ENCODE measurements around the gene TMEM263. TPM values are rescaled to one million over a fixed set of nuclear protein-coding genes. Genes with fewer than 3 reads are reported as not detected.

Gene TMEM263
- total and polyA plus RNA-seq, 2 of the 13 experiments (the other 11 are each of a cell fraction or from before 2014, with no cell fraction given): 25.9 to 58.6 TPM

- intact Hi-C loops (cut with micrococcal nuclease; ENCODE audit: unreplicated experiment): no loop called here
- peaks cover 15% of the 10 kb centered on the region for H3K4me1 ChIP-seq (ENCODE audit: insufficient read depth, low read length)
- WGBS (ENCODE audit: low lambda C conversion rate): 77% methylated on average over 10 of the region's 10 CpGs
- ChIA-PET POLR2A (no interaction called here), CTCF (ENCODE audit: low intra/inter-chr PET ratio, low total read pairs) (no interaction called here)
- H3K4me3 ChIP-seq (replicated peaks in 1 of 3; ENCODE audit: insufficient read depth in 1 of 3, low read depth in 2 of 3, low read length in 3 of 3): no peak overlapping the region
- H3K27me3 ChIP-seq (ENCODE audit: control insufficient read depth in 1 of 2, insufficient read depth in 2 of 2, low read length in 2 of 2): no peaks in the 10 kb centered on the region; a peak in 1 of 5 replicates
- no peak for FAIRE-seq
- no peak overlapping the region for H2AFZ ChIP-seq (ENCODE audit: low read length)
- DNase-seq (ENCODE audit: low spot score): no peak
- no peak overlapping the region for H3K9ac ChIP-seq (ENCODE audit: insufficient read depth, low read depth, low read length)
- H3K36me3 ChIP-seq (replicated peaks in 1 of 2; ENCODE audit: control insufficient read depth in 1 of 2, insufficient read depth in 2 of 2, low read length in 2 of 2): no peaks in the 10 kb centered on the region
- TF ChIP-seq REL (CRISPR knock-in tag; conservative IDR thresholded peaks at IDR 0.05) (no peak), TFE3 (CRISPR knock-in tag; IDR thresholded peaks at IDR 0.05) (no peak), THAP11 (CRISPR knock-in tag; IDR thresholded peaks at IDR 0.05) (no peak), ZSCAN25 (CRISPR knock-in tag; IDR thresholded peaks at IDR 0.05) (no peak)
- peak overlapping the region; percentile 26; the same call in 1 of the 2 replicates for H3K4me2 ChIP-seq (ENCODE audit: low read depth, low read length)
- no peaks in the 10 kb centered on the region for H3K79me2 ChIP-seq (ENCODE audit: insufficient read depth, low read length)
- no peak overlapping the region for H3K27ac ChIP-seq (ENCODE audit: extremely low read length, insufficient read depth, low read length)
- H3K9me3 ChIP-seq (ENCODE audit: low read length): no peaks in the 10 kb centered on the region
- no TSS peak for BruUV-seq (replicated peaks)
- no peaks in the 10 kb centered on the region for H4K20me1 ChIP-seq (ENCODE audit: insufficient read depth, low read length)
- no peak for ATAC-seq
- in situ Hi-C loops (cut with HindIII; ENCODE audit: extremely low pct_ligation_motif_present, low pct_unique_long_range_greater_than_20kb): no loop called here
These were observed 42.3 kb upstream of the TMEM263 start for GRCh38 chr12:106913456-106913855.

GRCh38 chr12:106914796-106915634 lies 40.7 kb upstream of the TMEM263 start:
- in situ Hi-C loops (cut with HindIII; ENCODE audit: extremely low pct_ligation_motif_present, low pct_unique_long_range_greater_than_20kb) (loop anchor here (5.0 kb wide), 1 partner anchor 528 kb away; no protein-coding TSS in a partner anchor), intact Hi-C loops (cut with micrococcal nuclease; ENCODE audit: unreplicated experiment) (loop anchor here (5.0 kb wide), 1 partner anchor 233 kb away; no protein-coding TSS in a partner anchor)
- no peak overlapping the region for H2AFZ ChIP-seq (ENCODE audit: low read length)
- no peak for FAIRE-seq
- H3K4me2 ChIP-seq (ENCODE audit: low read depth, low read length): no peak overlapping the region
- no peak overlapping the region for H3K27ac ChIP-seq (ENCODE audit: extremely low read length, insufficient read depth, low read length)
- ChIA-PET POLR2A (no interaction called here), CTCF (ENCODE audit: low intra/inter-chr PET ratio, low total read pairs) (no interaction called here)
- no peak overlapping the region for H3K9ac ChIP-seq (ENCODE audit: insufficient read depth, low read depth, low read length)
- H3K79me2 ChIP-seq (ENCODE audit: insufficient read depth, low read length): no peaks in the 10 kb centered on the region
- no peak for DNase-seq (ENCODE audit: low spot score)
- no peaks in the 10 kb centered on the region; a peak in 1 of 5 replicates for H3K27me3 ChIP-seq (ENCODE audit: control insufficient read depth in 1 of 2, insufficient read depth in 2 of 2, low read length in 2 of 2)
- no peaks in the 10 kb centered on the region for H4K20me1 ChIP-seq (ENCODE audit: insufficient read depth, low read length)
- H3K4me3 ChIP-seq (replicated peaks in 1 of 3; ENCODE audit: insufficient read depth in 1 of 3, low read depth in 2 of 3, low read length in 3 of 3): no peak overlapping the region
- peaks cover 12% of the 10 kb centered on the region for H3K4me1 ChIP-seq (ENCODE audit: insufficient read depth, low read length)
- no peak for ATAC-seq
- 38% methylated on average over 3 of the region's 3 CpGs for WGBS (ENCODE audit: low lambda C conversion rate)
- H3K9me3 ChIP-seq (ENCODE audit: low read length): no peaks in the 10 kb centered on the region
- BruUV-seq (replicated peaks): no TSS peak
- no peaks in the 10 kb centered on the region for H3K36me3 ChIP-seq (replicated peaks in 1 of 2; ENCODE audit: control insufficient read depth in 1 of 2, insufficient read depth in 2 of 2, low read length in 2 of 2)
- no peak for TF ChIP-seq NR2F6 (IDR thresholded peaks at IDR 0.05)
- TF ChIP-seq NR2F6 (CRISPR knock-in tag; IDR thresholded peaks at IDR 0.05): no peak
- TF ChIP-seq ZNF775 (CRISPR knock-in tag; IDR thresholded peaks at IDR 0.05; ENCODE audit: borderline replicate concordance): no peak
- peak; percentile 38; the same call in 1 of the 2 replicates for TF ChIP-seq MAFF (IDR thresholded peaks at IDR 0.05; ENCODE audit: low read depth, low read length)
- TF ChIP-seq ATF3 (CRISPR knock-in tag; IDR thresholded peaks at IDR 0.05): no peak
- peak; percentile 24 to 57; a peak in 3 of 4 replicates for TF ChIP-seq MAFK (conservative IDR thresholded peaks at IDR 0.05 in 1 of 2, IDR thresholded peaks at IDR 0.05 in 1 of 2; ENCODE audit: low read length in 2 of 2)
- no peak for TF ChIP-seq ZNF609 (CRISPR knock-in tag; IDR thresholded peaks at IDR 0.05; ENCODE audit: borderline replicate concordance)
